Left kidney (tissue), 2 donors: ENCODE results near the gene NFKBIE. TPM values are rescaled to one million over a fixed set of nuclear protein-coding genes. Genes with fewer than 3 reads are reported as not detected.

Experiments used
- DNase-seq: peaks from one replicate; pipeline ENCODE4 v3.0.0-alpha.2; 2013
- polyA plus RNA-seq: library from polyadenylated mRNA; unstranded; fragments of 120-200 nt; gene quantifications from one replicate; pipeline ENCODE4 v1.2.1, GENCODE V29; 2013; ENCODE audit not compliant: insufficient read length

The NFKBIE gene
- polyA plus RNA-seq, 1 donor = 9.6 TPM

- no peak for DNase-seq
Observed at GRCh38 chr6:44258325-44258863, 7.0 kb downstream of the NFKBIE start.

GRCh38 chr6:44257753-44258324 lies 7.5 kb downstream of the NFKBIE start:
- no peak for DNase-seq

GRCh38 chr6:44257025-44257752 lies 8.2 kb downstream of the NFKBIE start, which contains the start of gene SLC35B2:
TSS of gene SLC35B2 (minus strand) at chr6:44257528. CDS start at chr6:44257410, 118 bp downstream.
- DNase-seq = peak; percentile 65

GRCh38 chr6:44256775-44257024 lies 8.7 kb downstream of the NFKBIE start:
- DNase-seq = no peak

- no peak for DNase-seq
Observed at GRCh38 chr6:44255871-44256774, 9.2 kb downstream of the NFKBIE start.

- no peak for DNase-seq
Observed at GRCh38 chr6:44255105-44255808, 10.1 kb downstream of the NFKBIE start.

- no peak for DNase-seq
Observed at GRCh38 chr6:44254191-44255104, 10.9 kb downstream of the NFKBIE start.

GRCh38 chr6:44253307-44254101 lies 11.8 kb downstream of the NFKBIE start:
- DNase-seq = no peak

GRCh38 chr6:44251576-44252524 lies 13.5 kb downstream of the NFKBIE start:
- DNase-seq = no peak

- no peak for DNase-seq
Observed at GRCh38 chr6:44250718-44251123, 14.6 kb downstream of the NFKBIE start.

GRCh38 chr6:44250067-44250717 lies 15.2 kb downstream of the NFKBIE start:
- DNase-seq = no peak

GRCh38 chr6:44249082-44249748 lies 16.1 kb downstream of the NFKBIE start:
- DNase-seq = no peak

- DNase-seq = no peak
Observed at GRCh38 chr6:44248579-44248978, 16.8 kb downstream of the NFKBIE start.

GRCh38 chr6:44247338-44248302 lies 17.7 kb downstream of the NFKBIE start:
- no peak for DNase-seq

GRCh38 chr6:44246663-44247337 lies 18.6 kb downstream of the NFKBIE start, which contains the start of gene HSP90AB1:
TSS of gene HSP90AB1 (plus strand) at chr6:44247101. CDS start at chr6:44248630, 1,529 bp downstream.
- DNase-seq = peak; percentile 96
